H9 (cell line): Measurements from ENCODE around the gene MAPK1IP1L. TPM values are rescaled to one million over a fixed set of nuclear protein-coding genes. Genes with fewer than 3 reads are reported as not detected.

Experiments used
- DNase-seq: peaks from one replicate; pipeline ENCODE4 v3.0.0-alpha.2; 2017
- H2AFZ ChIP-seq: one replicate; pipeline ENCODE4 v1.6.1; 2013; ENCODE audit warnings: mild to moderate bottlenecking, low read length, control low read depth, moderate library complexity
- H2AK5ac ChIP-seq: 2 replicates; pipeline ENCODE4 v1.6.1; 2013; ENCODE audit warnings: low read length, control low read depth, mixed read lengths; ENCODE audit not compliant: insufficient read length
- H2BK120ac ChIP-seq: one replicate; pipeline ENCODE4 v1.6.1; 2013; ENCODE audit warnings: low read depth, mild to moderate bottlenecking, low read length, control low read depth, inconsistent platforms; ENCODE audit not compliant: poor library complexity, severe bottlenecking
- H2BK12ac ChIP-seq: 2 replicates; pipeline ENCODE4 v1.6.1; 2013; ENCODE audit warnings: low read length, control low read depth, mixed read lengths, low read depth; ENCODE audit not compliant: insufficient read length
- H2BK15ac ChIP-seq: 2 replicates; pipeline ENCODE4 v1.6.1; 2013; ENCODE audit warnings: low read depth, low read length, control low read depth
- H2BK20ac ChIP-seq: one replicate; pipeline ENCODE4 v1.6.1; 2013; ENCODE audit warnings: low read depth, mild to moderate bottlenecking, low read length, control low read depth, inconsistent platforms; ENCODE audit not compliant: poor library complexity, severe bottlenecking
- H2BK5ac ChIP-seq: 2 replicates; pipeline ENCODE4 v1.6.1; 2013; ENCODE audit warnings: low read length, control low read depth, mixed read lengths; ENCODE audit not compliant: insufficient read length
- H3K14ac ChIP-seq: 2 replicates; pipeline ENCODE4 v1.6.1; 2013; ENCODE audit warnings: low read length, control low read depth; ENCODE audit not compliant: insufficient read depth
- H3K18ac ChIP-seq: 2 replicates; pipeline ENCODE4 v1.6.1; 2013; ENCODE audit warnings: low read depth, mild to moderate bottlenecking, mixed read lengths, low read length, control low read depth; ENCODE audit not compliant: insufficient read length
- H3K23ac ChIP-seq: 2 replicates; pipeline ENCODE4 v1.6.1; 2013; ENCODE audit warnings: low read length, control low read depth, mixed read lengths, low read depth; ENCODE audit not compliant: insufficient read length
- H3K23me2 ChIP-seq: 2 replicates; pipeline ENCODE4 v1.6.1; 2013; ENCODE audit warnings: low read depth, mild to moderate bottlenecking, mixed read lengths, low read length, control low read depth; ENCODE audit not compliant: insufficient read length, poor library complexity, severe bottlenecking
- H3K27ac ChIP-seq: 2 replicates; pipeline ENCODE4 v1.5.1; 2013; ENCODE audit warnings: low read length, control low read depth, mixed read lengths, low read depth; ENCODE audit not compliant: insufficient read length
- H3K27me3 ChIP-seq: 2 replicates; pipeline ENCODE4 v1.6.1; 2013; ENCODE audit warnings: low read length, control low read depth, inconsistent platforms; ENCODE audit not compliant: insufficient read depth
- H3K4ac ChIP-seq: 2 replicates; pipeline ENCODE4 v1.6.1; 2013; ENCODE audit warnings: low read depth, mild to moderate bottlenecking, control low read depth, inconsistent platforms, low read length, moderate library complexity
- H3K4me1 ChIP-seq: 2 replicates; pipeline ENCODE4 v1.6.1; 2013; ENCODE audit warnings: low read length, control low read depth, inconsistent platforms; ENCODE audit not compliant: insufficient read depth
- H3K4me2 ChIP-seq: 2 replicates; pipeline ENCODE4 v1.6.1; 2013; ENCODE audit warnings: low read length, control low read depth, mixed read lengths; ENCODE audit not compliant: insufficient read length, insufficient read depth
- H3K56ac ChIP-seq: 2 replicates; pipeline ENCODE4 v1.6.1; 2013; ENCODE audit warnings: low read depth, mild to moderate bottlenecking, mixed read lengths, low read length, control low read depth; ENCODE audit not compliant: insufficient read length
- H3K79me1 ChIP-seq: 2 replicates; pipeline ENCODE4 v1.6.1; 2013; ENCODE audit warnings: low read depth, mild to moderate bottlenecking, moderate library complexity, low read length, control low read depth, inconsistent platforms; ENCODE audit not compliant: insufficient read depth, poor library complexity, severe bottlenecking
- H3K79me2 ChIP-seq: 2 replicates; pipeline ENCODE4 v1.6.1; 2013; ENCODE audit warnings: low read length, control low read depth, inconsistent platforms; ENCODE audit not compliant: insufficient read depth
- H3K9ac ChIP-seq: 2 replicates; pipeline ENCODE4 v1.6.1; 2013; ENCODE audit warnings: low read length, control low read depth, mixed read lengths; ENCODE audit not compliant: insufficient read length; ENCODE audit errors: extremely low read depth
- H3K9me3 ChIP-seq: one replicate; pipeline ENCODE4 v1.6.1; 2013; ENCODE audit warnings: low read depth, low read length, inconsistent platforms; ENCODE audit not compliant: control insufficient read depth
- H3T11ph ChIP-seq: one replicate; pipeline ENCODE4 v1.6.1; 2013; ENCODE audit warnings: mild to moderate bottlenecking, low read length, control low read depth, inconsistent platforms
- H4K20me1 ChIP-seq: one replicate; pipeline ENCODE4 v1.6.1; 2013; ENCODE audit not compliant: control insufficient read depth, insufficient read length, insufficient read depth
- H4K5ac ChIP-seq: 2 replicates; pipeline ENCODE4 v1.6.1; 2013; ENCODE audit warnings: low read depth, mild to moderate bottlenecking, mixed read lengths, low read length, control low read depth; ENCODE audit not compliant: insufficient read length
- H4K8ac ChIP-seq: replicated peaks from 2 replicates; pipeline ENCODE4 v1.6.1; 2013; ENCODE audit warnings: low read length, control low read depth, mixed read lengths, low read depth; ENCODE audit not compliant: insufficient read length
- H4K91ac ChIP-seq: 2 replicates; pipeline ENCODE4 v1.6.1; 2013; ENCODE audit warnings: low read depth, mild to moderate bottlenecking, moderate library complexity, mixed read lengths, low read length, control low read depth; ENCODE audit not compliant: insufficient read length
- H3K27ac Mint-ChIP-seq, 3 experiments: 2 replicates in 2 of 3; 3 replicates in 1 of 3; pipeline ENCODE4 v1.8.0; 2020 to 2021; ENCODE audit warnings: mixed read lengths in 3 of 3, mild to moderate bottlenecking in 1 of 3, moderate library complexity in 1 of 3
- H3K27me3 Mint-ChIP-seq: 2 replicates; pipeline ENCODE4 v1.8.0; 2021; ENCODE audit warnings: low read depth, mild to moderate bottlenecking, moderate library complexity, mixed read lengths
- H3K36me3 Mint-ChIP-seq, 3 experiments: 2 replicates in 2 of 3; 3 replicates in 1 of 3; pipeline ENCODE4 v1.8.0; 2020 to 2021; ENCODE audit warnings: low read depth in 3 of 3, mixed read lengths in 3 of 3; ENCODE audit not compliant: insufficient read depth in 1 of 3
- H3K4me1 Mint-ChIP-seq, 2 experiments: 2 replicates each; pipeline ENCODE4 v1.8.0; 2020; ENCODE audit warnings: mixed read lengths in 2 of 2
- H3K4me3 Mint-ChIP-seq, 2 experiments: 2 replicates in 1 of 2; 3 replicates in 1 of 2; pipeline ENCODE4 v1.8.0; 2020 to 2021; ENCODE audit warnings: mild to moderate bottlenecking in 2 of 2, mixed read lengths in 2 of 2, moderate library complexity in 1 of 2
- H3K9me3 Mint-ChIP-seq, 2 experiments: 2 replicates in 1 of 2; 3 replicates in 1 of 2; pipeline ENCODE4 v1.8.0; 2020; ENCODE audit warnings: mild to moderate bottlenecking in 2 of 2, mixed read lengths in 2 of 2, moderate library complexity in 1 of 2
- CTCF ChIP-seq: fragments of 200-600 bp; sonication (generic); conservative IDR thresholded peaks from 3 replicates; pipeline ENCODE4 v1.8.0; 2021; ENCODE audit warnings: antibody characterized with exemption, mild to moderate bottlenecking
- WGBS: extraction: QIAGEN DNeasy Blood & Tissue Kit; methylation state at CpG from one replicate; pipeline ENCODE4 v1.1.7; 2013; ENCODE audit warnings: missing lambda C conversion rate, low lambda C conversion rate, mixed read lengths; ENCODE audit not compliant: insufficient read length; ENCODE audit errors: extremely low coverage; 5-methylcytosine and 5-hydroxymethylcytosine counted together
- total RNA-seq: library from RNA; stranded (reverse); gene quantifications from 2 replicates; pipeline ENCODE4 v1.2.1, GENCODE V29; 2021

The MAPK1IP1L gene
- total RNA-seq, 1 experiment from 2014 or later = 133 TPM

- Mint-ChIP-seq H3K4me1 (peaks cover 11% of the 10 kb centered on the region in 2 experiments), H3K36me3 (no peaks in the 10 kb centered on the region), H3K27ac (no peak overlapping the region), H3K9me3 (no peaks in the 10 kb centered on the region), H3K27me3 (peaks cover 29% of the 10 kb centered on the region), H3K4me3 (no peak overlapping the region)
- no peaks in the 10 kb centered on the region for H3K27me3 ChIP-seq
- no peak overlapping the region for H3K4me2 ChIP-seq
- H3T11ph ChIP-seq = no peak overlapping the region
- H3K14ac ChIP-seq = no peak overlapping the region
- no peaks in the 10 kb centered on the region for H3K9me3 ChIP-seq
- no peak overlapping the region for H2AK5ac ChIP-seq
- H3K4ac ChIP-seq = no peak overlapping the region
- H3K23me2 ChIP-seq = no peaks in the 10 kb centered on the region
- no peak overlapping the region for H2AFZ ChIP-seq
- no peak overlapping the region for H3K18ac ChIP-seq
- no peaks in the 10 kb centered on the region for H4K20me1 ChIP-seq
- no peak overlapping the region for H2BK120ac ChIP-seq
- H3K79me1 ChIP-seq = no peaks in the 10 kb centered on the region
- H3K4me1 ChIP-seq = peaks cover 2% of the 10 kb centered on the region; the same call in 1 of the 2 replicates
- no peak overlapping the region for H4K5ac ChIP-seq
- WGBS = no CpG with 5 or more reads among the region's 1 CpG
- no peak overlapping the region for H2BK5ac ChIP-seq
- no peak overlapping the region for H4K8ac ChIP-seq
- H4K91ac ChIP-seq = no peak overlapping the region
- H3K9ac ChIP-seq = no peak overlapping the region
- no peak for TF ChIP-seq CTCF
- DNase-seq = no peak
- no peak overlapping the region for H3K27ac ChIP-seq
- H3K23ac ChIP-seq = no peak overlapping the region
- H2BK12ac ChIP-seq = no peak overlapping the region
- no peak overlapping the region for H3K56ac ChIP-seq
- no peak overlapping the region for H2BK15ac ChIP-seq
- no peak overlapping the region for H2BK20ac ChIP-seq
- H3K79me2 ChIP-seq = no peaks in the 10 kb centered on the region
These were observed 58.4 kb downstream of the MAPK1IP1L start for GRCh38 chr14:55109836-55110235.
